ENCODE data around the gene AJUBA. TPM values are rescaled to one million over a fixed set of nuclear protein-coding genes. Genes with fewer than 3 reads are reported as not detected.
"Not testable (repeated sequence)": the region's sequence is repeated elsewhere in the genome, so short reads cannot be mapped to it uniquely, and the experiment has no call there.

AJUBA gene
- total and polyA plus RNA-seq, 2 of the 8 experiments (the other 6 are each of a cell fraction or from before 2014, with no cell fraction given): 33.1 to 46.0 TPM

DNA sequence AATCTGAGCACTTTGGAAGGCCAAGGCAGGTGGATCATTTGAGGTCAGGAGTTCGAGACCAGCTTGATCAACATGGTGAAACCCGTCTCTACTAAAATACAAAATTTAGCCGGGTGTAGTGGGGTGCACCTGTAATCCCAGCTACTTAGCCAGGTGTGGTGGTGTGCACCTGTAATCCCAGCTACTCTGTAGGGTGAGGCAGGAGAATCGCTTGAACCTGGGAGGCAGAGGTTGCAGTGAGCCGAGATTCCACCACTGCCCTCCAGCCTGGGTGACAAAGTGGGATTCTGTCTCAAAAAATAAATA is 31.4 kb upstream of the AJUBA start:
- CTCF ChIA-PET (ENCODE audit: partially characterized antibody): interaction anchor here (1.1 to 5.0 kb wide), 7 partner anchors 11 to 55 kb away, joined by 3 to 27 read pairs (median 4); partner anchors contain the start of gene CDH24
- WGBS, 2 experiments (ENCODE audit: extremely low coverage in 1 of 2, insufficient coverage in 1 of 2, insufficient read length in 1 of 2, insufficient replicate concordance in 2 of 2, low coverage in 1 of 2, low lambda C conversion rate in 2 of 2, missing lambda C conversion rate in 1 of 2): 92% methylated on average over 5 of the region's 5 CpGs; no CpG with 5 or more reads in 1 of the 2 experiments

More for the DNA sequence above, 31.4 kb upstream of the AJUBA start:
- not testable (repeated sequence) for H4K20me1 ChIP-seq (replicated peaks in 1 of 2; ENCODE audit: control insufficient read depth in 1 of 2, insufficient read depth in 2 of 2, low read length in 2 of 2); H3K79me2 ChIP-seq (ENCODE audit: control insufficient read depth in 1 of 2, insufficient read depth in 2 of 2, low read length in 2 of 2); H2BK15ac ChIP-seq (ENCODE audit: low read length); H2BK120ac ChIP-seq (replicated peaks; ENCODE audit: low read depth, low read length); DNase-seq (ENCODE audit: low read depth in 1 of 2, low spot score in 2 of 2); H3K9me3 ChIP-seq (ENCODE audit: insufficient read depth in 2 of 2, low read depth in 1 of 2, low read length in 1 of 2); H3K9ac ChIP-seq (replicated peaks in 1 of 4; ENCODE audit: extremely low read depth in 1 of 4, low read depth in 3 of 4, low read length in 3 of 4); FAIRE-seq; H2BK5ac ChIP-seq (ENCODE audit: low read depth, low read length); H4K91ac ChIP-seq (replicated peaks; ENCODE audit: insufficient read length, low read length); H3K4me3 ChIP-seq (ENCODE audit: extremely low read depth in 1 of 4, insufficient read depth in 2 of 4, low read depth in 3 of 4, low read length in 4 of 4); H3K4ac ChIP-seq (replicated peaks; ENCODE audit: insufficient read length, low read depth, low read length); H3K23ac ChIP-seq (ENCODE audit: insufficient read length); H2BK20ac ChIP-seq (ENCODE audit: low read length); H3K4me1 ChIP-seq (replicated peaks in 1 of 4; ENCODE audit: control insufficient read depth in 3 of 4, insufficient read depth in 4 of 4, low read length in 3 of 4); H4K8ac ChIP-seq (ENCODE audit: extremely low read depth, insufficient read depth, low read length); H3K36me3 ChIP-seq (ENCODE audit: control insufficient read depth in 2 of 4, insufficient read depth in 4 of 4, low read length in 3 of 4); H3K14ac ChIP-seq (ENCODE audit: insufficient read length); H2AFZ ChIP-seq (ENCODE audit: low read length); H2BK12ac ChIP-seq (ENCODE audit: low read depth, low read length); H2AK5ac ChIP-seq (ENCODE audit: low read depth, low read length); H3K79me1 ChIP-seq (ENCODE audit: low read depth, low read length); H3K27ac ChIP-seq (ENCODE audit: low read depth, low read length); H3K56ac ChIP-seq (replicated peaks; ENCODE audit: insufficient read length, low read depth, low read length); H3K4me2 ChIP-seq (ENCODE audit: insufficient read depth in 1 of 2, low read depth in 2 of 2, low read length in 2 of 2); H3K23me2 ChIP-seq (ENCODE audit: low read depth, low read length); H3K18ac ChIP-seq (ENCODE audit: extremely low read depth, low read length); H4K5ac ChIP-seq (ENCODE audit: insufficient read length, low read depth, low read length); H3K27me3 ChIP-seq (replicated peaks in 1 of 4; ENCODE audit: control insufficient read depth in 3 of 4, extremely low read depth in 1 of 4, insufficient read depth in 3 of 4, low read length in 3 of 4)
- POLR2A ChIA-PET (ENCODE audit: partially characterized antibody): interaction anchor here (4.3 kb wide), 1 partner anchor 7 kb away, joined by 29 read pairs; no protein-coding TSS in a partner anchor
